ENCODE data around the gene ZFAND3.

The ZFAND3 gene

GRCh38 chr6:37979392-37980221 is 160.1 kb downstream of the ZFAND3 start:
- H3K27ac ChIP-seq, result no peak overlapping the region
- peaks cover 0 to 29% (median 3%) of the 10 kb centered on the region in 10 experiments; a peak in 5 of 20 replicates for H3K4me1 ChIP-seq
- H3K9ac ChIP-seq, result no peak overlapping the region
- TF ChIP-seq Cebpa-rat (IDR thresholded peaks at IDR 0.05), result no peak
- H3K27me3 ChIP-seq, result no peaks in the 10 kb centered on the region
- peaks cover 23 to 37% (median 30%) of the 10 kb centered on the region in 11 experiments for H3K9me3 ChIP-seq (replicated peaks in 1 of 11)
- H3K4me3 ChIP-seq, result no peak overlapping the region
- peak overlapping the region in 2 of 11 experiments; percentile 2 to 20; a peak in 2 of 22 replicates for H3K4me2 ChIP-seq
- H3K36me3 ChIP-seq, result peaks cover 9 to 33% (median 20%) of the 10 kb centered on the region in 11 experiments
- peaks cover 37 to 91% (median 67%) of the 10 kb centered on the region in 11 experiments; a peak in 21 of 22 replicates for H4K20me1 ChIP-seq

- Histone ChIP-seq H3K27ac (no peak overlapping the region), H3K9me3 (replicated peaks in 1 of 11) (peaks cover 17 to 31% (median 24%) of the 10 kb centered on the region in 11 experiments), H3K4me1 (peaks cover 0 to 35% (median 3%) of the 10 kb centered on the region in 10 experiments; a peak in 5 of 20 replicates), H3K4me2 (no peak overlapping the region; a peak in 1 of 22 replicates), H3K27me3 (no peaks in the 10 kb centered on the region), H3K9ac (no peak overlapping the region), H3K4me3 (no peak overlapping the region), H4K20me1 (peaks cover 43 to 95% (median 73%) of the 10 kb centered on the region in 11 experiments; a peak in 21 of 22 replicates), H3K36me3 (peaks cover 3 to 27% (median 15%) of the 10 kb centered on the region in 11 experiments; a peak in 19 of 22 replicates)
- no peak for TF ChIP-seq Cebpa-rat (IDR thresholded peaks at IDR 0.05)
Measured at GRCh38 chr6:37980222-37980595, 160.7 kb downstream of the ZFAND3 start.

- no peak overlapping the region for H3K4me2 ChIP-seq
- H3K9me3 ChIP-seq (replicated peaks in 1 of 11), result peaks cover 3 to 17% (median 10%) of the 10 kb centered on the region in 11 experiments
- H3K27me3 ChIP-seq, result no peaks in the 10 kb centered on the region
- no peak overlapping the region for H3K27ac ChIP-seq
- H4K20me1 ChIP-seq, result peaks cover 57 to 100% (median 88%) of the 10 kb centered on the region in 11 experiments
- peaks cover 0 to 13% (median 4%) of the 10 kb centered on the region in 11 experiments; a peak in 14 of 22 replicates for H3K36me3 ChIP-seq
- peaks cover 0 to 50% (median 5%) of the 10 kb centered on the region in 10 experiments; a peak in 9 of 20 replicates for H3K4me1 ChIP-seq
- no peak for TF ChIP-seq Cebpa-rat (IDR thresholded peaks at IDR 0.05)
- no peak overlapping the region for H3K4me3 ChIP-seq
- no peak overlapping the region for H3K9ac ChIP-seq
Measured at GRCh38 chr6:37981626-37982025, 162.1 kb downstream of the ZFAND3 start.

GRCh38 chr6:37982317-37982716 is 162.8 kb downstream of the ZFAND3 start:
- peaks cover 0 to 7% (median 0%) of the 10 kb centered on the region in 11 experiments; a peak in 4 of 22 replicates for H3K36me3 ChIP-seq
- no peak overlapping the region for H3K27ac ChIP-seq
- no peak for TF ChIP-seq Cebpa-rat (IDR thresholded peaks at IDR 0.05)
- no peak overlapping the region for H3K9ac ChIP-seq
- H3K4me1 ChIP-seq, result peaks cover 0 to 56% (median 6%) of the 10 kb centered on the region in 10 experiments; a peak in 13 of 20 replicates
- H4K20me1 ChIP-seq, result peaks cover 62 to 100% (median 95%) of the 10 kb centered on the region in 11 experiments
- H3K27me3 ChIP-seq, result no peaks in the 10 kb centered on the region
- no peak overlapping the region for H3K4me3 ChIP-seq
- no peak overlapping the region for H3K4me2 ChIP-seq
- peaks cover 0 to 10% (median 3%) of the 10 kb centered on the region in 11 experiments; a peak in 15 of 22 replicates for H3K9me3 ChIP-seq (replicated peaks in 1 of 11)

GRCh38 chr6:37983720-37984501 is 164.4 kb downstream of the ZFAND3 start:
- TF ChIP-seq Cebpa-rat (IDR thresholded peaks at IDR 0.05), result peak in 1 of 11 experiments; percentile 44; a peak in 2 of 22 replicates
- H3K9ac ChIP-seq, result no peak overlapping the region
- no peaks in the 10 kb centered on the region for H3K27me3 ChIP-seq
- H3K4me1 ChIP-seq, result peaks cover 11 to 63% (median 18%) of the 10 kb centered on the region in 10 experiments; a peak in 18 of 20 replicates
- H4K20me1 ChIP-seq, result peaks cover 76 to 100% (median 97%) of the 10 kb centered on the region in 11 experiments
- H3K36me3 ChIP-seq, result 0 out of 22 replicates have a peak, but pooled peaks cover 0 to 6% (median 0%) of the 10 kb centered on the region in 11 experiments
- H3K4me3 ChIP-seq, result no peak overlapping the region
- H3K27ac ChIP-seq, result no peak overlapping the region
- no peaks in the 10 kb centered on the region for H3K9me3 ChIP-seq (replicated peaks in 1 of 11)
- H3K4me2 ChIP-seq, result no peak overlapping the region

- Histone ChIP-seq H3K4me3 (no peak overlapping the region), H3K4me1 (peaks cover 11 to 59% (median 16%) of the 10 kb centered on the region in 10 experiments; a peak in 18 of 20 replicates), H3K27me3 (no peaks in the 10 kb centered on the region), H3K9ac (no peak overlapping the region), H3K4me2 (no peak overlapping the region), H4K20me1 (peaks cover 78 to 100% (median 97%) of the 10 kb centered on the region in 11 experiments), H3K27ac (no peak overlapping the region), H3K36me3 (0 out of 22 replicates have a peak, but pooled peaks cover 0 to 6% (median 0%) of the 10 kb centered on the region in 11 experiments), H3K9me3 (replicated peaks in 1 of 11) (no peaks in the 10 kb centered on the region)
- no peak for TF ChIP-seq Cebpa-rat (IDR thresholded peaks at IDR 0.05)
Measured at GRCh38 chr6:37984578-37984977, 165.1 kb downstream of the ZFAND3 start.

- Histone ChIP-seq H4K20me1 (peaks cover 78 to 100% (median 97%) of the 10 kb centered on the region in 11 experiments), H3K9ac (no peak overlapping the region), H3K9me3 (replicated peaks in 1 of 11) (no peaks in the 10 kb centered on the region), H3K4me3 (no peak overlapping the region), H3K4me2 (no peak overlapping the region), H3K4me1 (peaks cover 11 to 52% (median 15%) of the 10 kb centered on the region in 10 experiments; a peak in 18 of 20 replicates), H3K27me3 (no peaks in the 10 kb centered on the region), H3K36me3 (0 out of 22 replicates have a peak, but pooled peaks cover 0 to 6% (median 0%) of the 10 kb centered on the region in 11 experiments), H3K27ac (no peak overlapping the region)
- no peak for TF ChIP-seq Cebpa-rat (IDR thresholded peaks at IDR 0.05)
Measured at GRCh38 chr6:37985355-37985754, 165.8 kb downstream of the ZFAND3 start.

GRCh38 chr6:37987018-37987417 is 167.5 kb downstream of the ZFAND3 start:
- Histone ChIP-seq H3K27me3 (no peaks in the 10 kb centered on the region), H3K9me3 (replicated peaks in 1 of 11) (no peaks in the 10 kb centered on the region), H3K27ac (no peak overlapping the region), H3K9ac (no peak overlapping the region), H3K36me3 (no peaks in the 10 kb centered on the region), H4K20me1 (peaks cover 81 to 100% (median 98%) of the 10 kb centered on the region in 11 experiments), H3K4me3 (no peak overlapping the region), H3K4me1 (peaks cover 11 to 48% (median 15%) of the 10 kb centered on the region in 10 experiments; a peak in 18 of 20 replicates), H3K4me2 (0 out of 22 replicates have a peak overlapping the region, but pooled peaks of 1 of the 11 experiments have one; percentile 11)
- no peak for TF ChIP-seq Cebpa-rat (IDR thresholded peaks at IDR 0.05)
